Measurements from ENCODE around the gene TMEM175. TPM values are rescaled to one million over a fixed set of nuclear protein-coding genes. Genes with fewer than 3 reads are reported as not detected.

The TMEM175 gene
- total and polyA plus RNA-seq, 9 of the 15 experiments (the other 6 are each of a cell fraction or from before 2014, with no cell fraction given) = 0.13 to 30.9 (median 9.4) TPM

DNA sequence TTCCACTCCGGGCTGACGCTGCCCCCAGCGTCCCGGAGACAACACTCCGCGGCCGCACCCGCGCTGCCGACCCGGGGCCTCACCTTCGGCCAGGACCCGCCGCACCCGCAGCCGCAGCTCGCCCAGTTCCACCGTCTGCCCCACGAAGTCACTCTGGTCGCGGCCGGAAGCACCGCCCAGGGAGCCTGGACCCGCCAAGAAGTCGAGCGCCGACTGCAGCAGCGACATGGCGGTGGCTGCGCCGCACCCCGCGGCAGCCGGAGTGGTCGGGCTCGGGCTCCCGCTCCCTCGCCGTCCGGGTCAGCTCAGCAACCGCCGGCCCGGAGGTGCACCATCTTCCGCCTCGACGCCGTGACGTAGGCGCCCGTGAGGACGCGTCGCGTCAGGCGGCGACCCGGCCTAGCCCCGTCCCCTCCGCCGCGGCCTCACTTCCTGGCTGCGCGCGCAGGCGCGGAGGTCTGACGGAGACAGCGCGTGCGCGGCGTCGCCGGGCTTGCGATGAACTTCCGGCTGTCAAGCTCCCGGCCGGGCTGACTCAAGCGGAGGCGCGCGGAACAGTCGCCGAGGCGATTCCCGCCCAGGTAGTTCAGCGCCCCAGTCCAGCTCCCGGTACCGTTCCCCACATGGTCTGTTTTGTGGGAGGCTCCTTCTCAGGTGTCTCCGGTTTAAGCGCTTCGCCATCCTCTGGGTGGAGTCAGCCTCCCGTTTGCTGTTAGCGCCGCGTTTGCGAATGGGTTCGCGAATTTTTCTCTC, at the start of gene TMEM175, which contains the start of gene GAK (continued):
- TF ChIP-seq NEUROD1 (IDR thresholded peaks at IDR 0.05; ENCODE audit: borderline replicate concordance, low read depth, low read length, partially characterized antibody) (peak; percentile 18), SREBF2 (CRISPR knock-in tag; IDR thresholded peaks at IDR 0.05) (no peak), AFF4 (CRISPR knock-in tag; IDR thresholded peaks at IDR 0.05) (0 out of 2 replicates have a peak, but pooled peaks have one; percentile 75), ZNF449 (CRISPR knock-in tag; IDR thresholded peaks at IDR 0.05) (no peak), FOXP4 (CRISPR knock-in tag; IDR thresholded peaks at IDR 0.05; ENCODE audit: borderline replicate concordance) (no peak), PCBP2 (IDR thresholded peaks at IDR 0.05; ENCODE audit: low read depth, low read length, poor library complexity, severe bottlenecking) (no peak), POLR2G (IDR thresholded peaks at IDR 0.05; ENCODE audit: low read depth, low read length) (peak; percentile 98), CBX5 (IDR thresholded peaks at IDR 0.05; ENCODE audit: borderline replicate concordance, low read depth) (no peak), NFRKB (IDR thresholded peaks at IDR 0.05; ENCODE audit: low read depth) (no peak)
- TF ChIP-seq, protein P1, sequence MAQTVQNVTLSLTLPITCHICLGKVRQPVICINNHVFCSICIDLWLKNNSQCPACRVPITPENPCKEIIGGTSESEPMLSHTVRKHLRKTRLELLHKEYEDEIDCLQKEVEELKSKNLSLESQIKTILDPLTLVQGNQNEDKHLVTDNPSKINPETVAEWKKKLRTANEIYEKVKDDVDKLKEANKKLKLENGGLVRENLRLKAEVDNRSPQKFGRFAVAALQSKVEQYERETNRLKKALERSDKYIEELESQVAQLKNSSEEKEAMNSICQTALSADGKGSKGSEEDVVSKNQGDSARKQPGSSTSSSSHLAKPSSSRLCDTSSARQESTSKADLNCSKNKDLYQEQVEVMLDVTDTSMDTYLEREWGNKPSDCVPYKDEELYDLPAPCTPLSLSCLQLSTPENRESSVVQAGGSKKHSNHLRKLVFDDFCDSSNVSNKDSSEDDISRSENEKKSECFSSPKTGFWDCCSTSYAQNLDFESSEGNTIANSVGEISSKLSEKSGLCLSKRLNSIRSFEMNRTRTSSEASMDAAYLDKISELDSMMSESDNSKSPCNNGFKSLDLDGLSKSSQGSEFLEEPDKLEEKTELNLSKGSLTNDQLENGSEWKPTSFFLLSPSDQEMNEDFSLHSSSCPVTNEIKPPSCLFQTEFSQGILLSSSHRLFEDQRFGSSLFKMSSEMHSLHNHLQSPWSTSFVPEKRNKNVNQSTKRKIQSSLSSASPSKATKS (CRISPR knock-in tag; IDR thresholded peaks at IDR 0.05) = no peak

Measured in K562 (cell line).